Ovary (tissue), 9 donors: Measurements from ENCODE around the gene SMOC2. TPM values are rescaled to one million over a fixed set of nuclear protein-coding genes. Genes with fewer than 3 reads are reported as not detected.
"Not testable (repeated sequence)": the region's sequence is repeated elsewhere in the genome, so short reads cannot be mapped to it uniquely, and the experiment has no call there.

ENCODE experiments used
- DNase-seq, 5 donors: peaks; one replicate each; pipeline ENCODE4 v3.0.0-alpha.2; 2019 to 2020
- H3K27ac ChIP-seq, 2 donors: fragments of 200-600 bp; one replicate each; pipeline versions ENCODE4 v1.5.1 to v1.8.0; 2019 to 2022
- H3K27me3 ChIP-seq: fragments of 200-600 bp; one replicate; pipeline ENCODE4 v1.8.0; 2022
- H3K36me3 ChIP-seq: fragments of 200-600 bp; sonication (generic); one replicate; pipeline ENCODE4 v1.5.1; 2019
- H3K4me1 ChIP-seq: one replicate; pipeline ENCODE4 v1.8.1; 2013; ENCODE audit warnings: mild to moderate bottlenecking, moderate library complexity; ENCODE audit not compliant: insufficient read depth
- H3K4me3 ChIP-seq: fragments of 200-600 bp; sonication (generic); one replicate; pipeline ENCODE4 v1.5.1; 2017
- H3K9me3 ChIP-seq, 2 donors: fragments of 200-600 bp in 1 of 2; sonication (generic) in 1 of 2; one replicate each; pipeline versions ENCODE4 v1.5.1 to v1.8.1; 2013 to 2019; ENCODE audit warnings: mild to moderate bottlenecking in 1 of 2, moderate library complexity in 1 of 2
- EP300 ChIP-seq: sonication (generic); formaldehyde crosslinking; IDR thresholded peaks from one replicate; pipeline ENCODE4 v1.6.1; 2017; ENCODE audit warnings: antibody characterized with exemption
- POLR2A ChIP-seq: fragments of 450-650 bp; IDR thresholded peaks from one replicate; pipeline ENCODE4 v1.6.1; 2017; ENCODE audit warnings: antibody characterized with exemption, mild to moderate bottlenecking, moderate library complexity
- WGBS, 3 donors: extraction: QIAGEN DNeasy Blood & Tissue Kit in 1 of 3; methylation state at CpG; one replicate each; pipeline versions ENCODE4 v1.1.5 to v1.1.7; 2013 to 2017; 5-methylcytosine and 5-hydroxymethylcytosine counted together
- intact Hi-C, 4 donors: fragments of 100-400 bp; cut with DNase I; formaldehyde crosslinking; loops; one replicate each; pipeline versions ENCODE4 v1.11.0 to v1.15.1; 2022 to 2023
- polyA plus RNA-seq, 2 donors: library from polyadenylated mRNA; stranded (reverse); fragments of 200-250 nt in 1 of 2; fragments of 350-450 nt in 1 of 2; fragmentation: Illumina TruSeq in 1 of 2; extraction: RNeasy Lipid Tissue Mini Kit (QIAGEN cat#74804) in 1 of 2; gene quantifications; one replicate each; pipeline ENCODE4 v1.2.3, GENCODE V29; 2013 to 2014
- total RNA-seq, 7 donors: library from RNA; depleted of rRNA in 2 of 7; stranded (reverse); fragments of >200 nt in 2 of 7; fragmentation: NEBNext Ultra II Directional in 3 of 7; extraction: Animal tissue kit (Norgen Biotek cat#: 25700) in 3 of 7; gene quantifications; one replicate each; pipeline versions ENCODE4 v1.1.0 to v1.2.4, GENCODE V29; 2016 to 2023
- TF ChIP-seq, protein P1 (sequence below), 3 donors: fragments of 450-650 bp in 2 of 3; fragments of 200-600 bp in 1 of 3; IDR thresholded peaks; one replicate each; pipeline versions ENCODE4 v1.5.1 to v1.8.0; 2016 to 2022; ENCODE audit warnings: antibody characterized with exemption in 3 of 3, mild to moderate bottlenecking in 1 of 3
- donor health status: DM: no; HTN: no; CAD: no; lungs with moderate emphysema.
- donor health status: DM: no; HTN: no; CAD: no.
- donor health status: Bipolar disorder and iron deficiency.
- donor health status: DM: yes; HTN: yes; CAD: no.
- donor health status: DM: no; HTN: no; CAD: no.
- donor health status: DM: yes; HTN: yes; CAD: no.

SMOC2 gene
- total and polyA plus RNA-seq, 9 donors, result 84.4 to 272 (median 129) TPM

GRCh38 chr6:168537540-168537884 is 96.5 kb downstream of the SMOC2 start:
- Histone ChIP-seq H3K4me3 (no peak overlapping the region), H3K36me3 (no peaks in the 10 kb centered on the region), H3K27me3 (no peaks in the 10 kb centered on the region), H3K27ac (no peak overlapping the region), H3K4me1 (peaks cover 13% of the 10 kb centered on the region), H3K9me3 (no peaks in the 10 kb centered on the region)
- intact Hi-C loops, result no loop called here
- no peak for TF ChIP-seq EP300
- TF ChIP-seq POLR2A, result no peak
- TF ChIP-seq, protein P1, sequence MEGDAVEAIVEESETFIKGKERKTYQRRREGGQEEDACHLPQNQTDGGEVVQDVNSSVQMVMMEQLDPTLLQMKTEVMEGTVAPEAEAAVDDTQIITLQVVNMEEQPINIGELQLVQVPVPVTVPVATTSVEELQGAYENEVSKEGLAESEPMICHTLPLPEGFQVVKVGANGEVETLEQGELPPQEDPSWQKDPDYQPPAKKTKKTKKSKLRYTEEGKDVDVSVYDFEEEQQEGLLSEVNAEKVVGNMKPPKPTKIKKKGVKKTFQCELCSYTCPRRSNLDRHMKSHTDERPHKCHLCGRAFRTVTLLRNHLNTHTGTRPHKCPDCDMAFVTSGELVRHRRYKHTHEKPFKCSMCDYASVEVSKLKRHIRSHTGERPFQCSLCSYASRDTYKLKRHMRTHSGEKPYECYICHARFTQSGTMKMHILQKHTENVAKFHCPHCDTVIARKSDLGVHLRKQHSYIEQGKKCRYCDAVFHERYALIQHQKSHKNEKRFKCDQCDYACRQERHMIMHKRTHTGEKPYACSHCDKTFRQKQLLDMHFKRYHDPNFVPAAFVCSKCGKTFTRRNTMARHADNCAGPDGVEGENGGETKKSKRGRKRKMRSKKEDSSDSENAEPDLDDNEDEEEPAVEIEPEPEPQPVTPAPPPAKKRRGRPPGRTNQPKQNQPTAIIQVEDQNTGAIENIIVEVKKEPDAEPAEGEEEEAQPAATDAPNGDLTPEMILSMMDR (IDR thresholded peaks at IDR 0.05), result no peak
- WGBS, 3 donors, result 76 to 86% (median 78%) methylated on average over 10 of the region's 10 CpGs
- no peak for DNase-seq

GRCh38 chr6:168538188-168538891 is 97.4 kb downstream of the SMOC2 start:
- intact Hi-C loops, result not testable (repeated sequence)
- peaks cover 13% of the 10 kb centered on the region for H3K4me1 ChIP-seq
- WGBS, 3 donors, result 65 to 74% (median 67%) methylated on average over 13 to 14 of the region's 14 CpGs

GRCh38 chr6:168538892-168539811 is 98.2 kb downstream of the SMOC2 start:
- no peak overlapping the region for H3K27ac ChIP-seq
- H3K36me3 ChIP-seq, result no peaks in the 10 kb centered on the region
- H3K4me3 ChIP-seq, result no peak overlapping the region
- H3K4me1 ChIP-seq, result peaks cover 13% of the 10 kb centered on the region
- no peaks in the 10 kb centered on the region for H3K27me3 ChIP-seq
- WGBS, 3 donors, result 91 to 94% (median 91%) methylated on average over 21 of the region's 21 CpGs
- H3K9me3 ChIP-seq, result no peaks in the 10 kb centered on the region
- DNase-seq, result no peak
- intact Hi-C loops, result no loop called here
- TF ChIP-seq, protein P1 (IDR thresholded peaks at IDR 0.05), result no peak
- TF ChIP-seq EP300, result no peak
- TF ChIP-seq POLR2A, result no peak

More at GRCh38 chr6:168538188-168538891, 97.4 kb downstream of the SMOC2 start:
- H3K36me3 ChIP-seq, H3K4me3 ChIP-seq, DNase-seq, H3K27ac ChIP-seq, H3K27me3 ChIP-seq, H3K9me3 ChIP-seq: not testable (repeated sequence)

DNA sequence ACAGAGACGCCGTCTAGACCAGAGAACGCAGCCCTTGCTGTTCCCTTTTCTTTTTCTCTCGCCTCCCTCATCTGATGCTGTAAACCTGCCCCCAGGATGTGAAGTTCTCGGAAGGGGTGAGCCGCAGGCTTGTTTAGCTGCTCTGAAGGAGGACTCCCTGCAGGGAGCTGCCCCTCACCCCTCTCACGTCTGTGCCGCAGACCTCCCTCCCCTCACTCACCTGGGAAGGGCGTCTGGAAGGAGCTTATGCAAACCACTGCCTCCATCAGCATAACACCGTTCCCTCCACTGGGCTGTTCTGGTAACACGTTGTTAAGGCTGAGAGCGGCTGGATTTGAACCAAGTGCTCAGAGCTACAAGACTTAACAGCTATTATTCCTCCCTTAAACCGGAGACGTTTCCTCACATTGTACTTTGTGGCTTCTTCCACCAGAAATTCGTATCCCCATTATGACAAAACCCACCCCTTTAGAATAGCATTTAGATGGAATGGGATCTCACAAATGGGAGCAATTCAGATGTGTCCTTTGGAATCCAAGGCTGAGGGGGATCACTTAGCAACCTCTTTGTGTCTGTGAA is 99.8 kb downstream of the SMOC2 start:
- Histone ChIP-seq H3K9me3 (no peaks in the 10 kb centered on the region), H3K4me1 (peaks cover 18% of the 10 kb centered on the region), H3K36me3 (no peaks in the 10 kb centered on the region), H3K27me3 (no peaks in the 10 kb centered on the region), H3K4me3 (no peak overlapping the region), H3K27ac (no peak overlapping the region)
- TF ChIP-seq, protein P1 (IDR thresholded peaks at IDR 0.05), result no peak
- TF ChIP-seq EP300 (no peak), POLR2A (no peak)
- 69 to 78% (median 72%) methylated on average over 15 of the region's 15 CpGs for WGBS, 3 donors
- no peak for DNase-seq
- intact Hi-C loops, result loop anchor here in 1 of 4 donors (10.0 kb wide), 1 partner anchor 166 kb away; no protein-coding TSS in a partner anchor
